MM.1S (cell line): ENCODE results near the gene POPDC3.

Experiments
- DNase-seq: peaks from one replicate; pipeline ENCODE4 v3.0.0-alpha.2; 2015
- H2AFZ ChIP-seq: fragments of 300-600 bp; sonication (generic); 2 replicates; pipeline ENCODE4 v1.6.0; 2016; ENCODE audit warnings: antibody characterized with exemption, low read length
- H3F3A ChIP-seq: fragments of 300-600 bp; sonication (generic); 2 replicates; pipeline ENCODE4 v1.6.1; 2016; ENCODE audit warnings: mild to moderate bottlenecking, antibody characterized with exemption, low read length, moderate library complexity, mixed read lengths; ENCODE audit not compliant: insufficient read depth
- H3K27ac ChIP-seq: fragments of 300-600 bp; sonication (generic); 2 replicates; pipeline ENCODE4 v1.5.1; 2016; ENCODE audit warnings: mild to moderate bottlenecking, low read length
- H3K27me3 ChIP-seq: fragments of 300-600 bp; sonication (generic); replicated peaks from 2 replicates; pipeline ENCODE4 v1.6.0; 2016; ENCODE audit warnings: low read length; ENCODE audit not compliant: insufficient read depth
- H3K36me3 ChIP-seq: fragments of 300-600 bp; sonication (generic); replicated peaks from 2 replicates; pipeline ENCODE4 v1.6.1; 2016; ENCODE audit warnings: mild to moderate bottlenecking, low read length, mixed read lengths; ENCODE audit not compliant: insufficient read depth
- H3K4me1 ChIP-seq: fragments of 300-600 bp; sonication (generic); 2 replicates; pipeline ENCODE4 v1.6.1; 2016; ENCODE audit warnings: low read length, mixed read lengths
- H3K4me2 ChIP-seq: fragments of 300-600 bp; sonication (generic); 2 replicates; pipeline ENCODE4 v1.6.0; 2016; ENCODE audit warnings: low read depth, low read length
- H3K4me3 ChIP-seq: fragments of 300-600 bp; sonication (generic); 2 replicates; pipeline ENCODE4 v1.5.1; 2016; ENCODE audit warnings: low read length, mixed read lengths
- H3K79me2 ChIP-seq: fragments of 300-600 bp; sonication (generic); 2 replicates; pipeline ENCODE4 v1.6.1; 2016; ENCODE audit warnings: mixed run types, low read length, mixed read lengths
- H3K9ac ChIP-seq: fragments of 300-600 bp; sonication (generic); 2 replicates; pipeline ENCODE4 v1.6.1; 2016; ENCODE audit warnings: low read length, mixed read lengths
- H3K9me2 ChIP-seq: fragments of 300-600 bp; sonication (generic); replicated peaks from 2 replicates; pipeline ENCODE4 v1.6.1; 2016; ENCODE audit warnings: mild to moderate bottlenecking, low read length, mixed read lengths; ENCODE audit not compliant: insufficient read depth
- H3K9me3 ChIP-seq: fragments of 300-600 bp; sonication (generic); replicated peaks from 2 replicates; pipeline ENCODE4 v1.6.1; 2016; ENCODE audit warnings: mild to moderate bottlenecking, low read length, mixed read lengths; ENCODE audit not compliant: insufficient read depth
- H4K20me1 ChIP-seq: fragments of 300-600 bp; sonication (generic); 2 replicates; pipeline ENCODE4 v1.6.1; 2016; ENCODE audit warnings: mild to moderate bottlenecking, low read length, moderate library complexity, mixed read lengths; ENCODE audit not compliant: insufficient read depth
- EZH2 ChIP-seq: fragments of 300-600 bp; sonication (generic); optimal IDR thresholded peaks from 2 replicates; pipeline ENCODE3; 2017; ENCODE audit warnings: low read depth, mild to moderate bottlenecking, antibody characterized with exemption, low read length, mixed read lengths
- EZH2phosphoT487 ChIP-seq: fragments of 300-600 bp; sonication (generic); IDR thresholded peaks from 2 replicates; pipeline ENCODE4 v1.6.1; 2018; ENCODE audit warnings: antibody characterized with exemption, low read length
- TF ChIP-seq, protein P1 (sequence below): fragments of 300-600 bp; sonication (generic); IDR thresholded peaks from 2 replicates; pipeline ENCODE4 v1.5.1; 2016; ENCODE audit warnings: antibody characterized with exemption, low read length, mixed read lengths

Gene POPDC3

DNA sequence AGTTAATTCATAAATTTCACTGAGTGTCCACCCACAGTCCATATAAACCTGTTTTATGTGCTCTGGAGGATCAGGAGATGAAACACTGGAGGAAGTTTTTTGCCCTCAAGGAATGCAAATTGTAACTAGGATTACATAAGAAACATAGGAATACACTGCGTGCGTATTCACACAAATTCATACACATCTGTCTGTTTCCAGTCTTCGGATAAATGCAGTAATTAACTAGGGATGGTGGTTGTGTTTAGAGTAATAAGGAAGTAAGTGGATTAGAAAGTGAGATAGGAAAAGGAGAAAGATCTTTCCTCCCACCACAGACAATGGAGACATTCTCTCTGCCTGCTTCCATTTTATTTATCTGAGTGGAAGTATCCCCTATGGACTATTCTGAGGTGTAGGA is 35.7 kb upstream of the POPDC3 start:
- H3K27ac ChIP-seq: no peak overlapping the region
- no peaks in the 10 kb centered on the region for H3K36me3 ChIP-seq
- no peaks in the 10 kb centered on the region for H3K9me2 ChIP-seq
- H3K27me3 ChIP-seq: no peaks in the 10 kb centered on the region
- H3K4me1 ChIP-seq: no peaks in the 10 kb centered on the region
- no peaks in the 10 kb centered on the region for H3K79me2 ChIP-seq
- no peak overlapping the region for H3K4me3 ChIP-seq
- TF ChIP-seq EZH2: no peak
- TF ChIP-seq, protein P1, sequence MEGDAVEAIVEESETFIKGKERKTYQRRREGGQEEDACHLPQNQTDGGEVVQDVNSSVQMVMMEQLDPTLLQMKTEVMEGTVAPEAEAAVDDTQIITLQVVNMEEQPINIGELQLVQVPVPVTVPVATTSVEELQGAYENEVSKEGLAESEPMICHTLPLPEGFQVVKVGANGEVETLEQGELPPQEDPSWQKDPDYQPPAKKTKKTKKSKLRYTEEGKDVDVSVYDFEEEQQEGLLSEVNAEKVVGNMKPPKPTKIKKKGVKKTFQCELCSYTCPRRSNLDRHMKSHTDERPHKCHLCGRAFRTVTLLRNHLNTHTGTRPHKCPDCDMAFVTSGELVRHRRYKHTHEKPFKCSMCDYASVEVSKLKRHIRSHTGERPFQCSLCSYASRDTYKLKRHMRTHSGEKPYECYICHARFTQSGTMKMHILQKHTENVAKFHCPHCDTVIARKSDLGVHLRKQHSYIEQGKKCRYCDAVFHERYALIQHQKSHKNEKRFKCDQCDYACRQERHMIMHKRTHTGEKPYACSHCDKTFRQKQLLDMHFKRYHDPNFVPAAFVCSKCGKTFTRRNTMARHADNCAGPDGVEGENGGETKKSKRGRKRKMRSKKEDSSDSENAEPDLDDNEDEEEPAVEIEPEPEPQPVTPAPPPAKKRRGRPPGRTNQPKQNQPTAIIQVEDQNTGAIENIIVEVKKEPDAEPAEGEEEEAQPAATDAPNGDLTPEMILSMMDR: no peak
- no peak for TF ChIP-seq EZH2phosphoT487
- DNase-seq: no peak
- no peak overlapping the region for H2AFZ ChIP-seq
- no peaks in the 10 kb centered on the region for H4K20me1 ChIP-seq
- H3K9me3 ChIP-seq: no peaks in the 10 kb centered on the region
- H3K4me2 ChIP-seq: no peak overlapping the region
- H3K9ac ChIP-seq: no peak overlapping the region
- H3F3A ChIP-seq: no peaks in the 10 kb centered on the region

DNA sequence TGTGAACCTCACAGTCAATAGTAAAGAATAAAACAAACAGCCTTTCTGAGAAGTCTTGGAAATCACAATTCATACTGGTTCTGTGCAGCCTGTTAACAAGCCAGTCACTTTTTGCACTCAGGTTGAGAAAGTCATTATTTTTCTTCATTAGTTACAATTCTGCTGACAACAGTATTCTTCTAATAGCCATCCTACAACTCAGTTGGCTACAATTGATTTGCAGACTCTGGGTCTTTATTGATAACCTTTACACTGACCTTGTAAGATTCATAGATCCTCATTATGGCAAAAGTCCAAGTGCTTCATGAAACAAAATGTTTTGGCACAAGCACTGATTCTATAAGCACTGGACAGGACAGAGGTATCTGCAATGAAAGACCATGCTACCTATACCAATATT is 34.9 kb upstream of the POPDC3 start:
- Histone ChIP-seq H4K20me1 (no peaks in the 10 kb centered on the region), H3K4me3 (no peak overlapping the region), H3K4me2 (no peak overlapping the region), H3F3A (no peaks in the 10 kb centered on the region), H3K79me2 (no peaks in the 10 kb centered on the region), H3K4me1 (no peaks in the 10 kb centered on the region), H3K9me3 (no peaks in the 10 kb centered on the region), H3K36me3 (no peaks in the 10 kb centered on the region), H3K9me2 (no peaks in the 10 kb centered on the region), H3K27ac (no peak overlapping the region), H3K9ac (no peak overlapping the region), H3K27me3 (no peaks in the 10 kb centered on the region), H2AFZ (no peak overlapping the region)
- DNase-seq: no peak
- TF ChIP-seq, protein P1: no peak
- TF ChIP-seq EZH2phosphoT487: no peak
- no peak for TF ChIP-seq EZH2

DNA sequence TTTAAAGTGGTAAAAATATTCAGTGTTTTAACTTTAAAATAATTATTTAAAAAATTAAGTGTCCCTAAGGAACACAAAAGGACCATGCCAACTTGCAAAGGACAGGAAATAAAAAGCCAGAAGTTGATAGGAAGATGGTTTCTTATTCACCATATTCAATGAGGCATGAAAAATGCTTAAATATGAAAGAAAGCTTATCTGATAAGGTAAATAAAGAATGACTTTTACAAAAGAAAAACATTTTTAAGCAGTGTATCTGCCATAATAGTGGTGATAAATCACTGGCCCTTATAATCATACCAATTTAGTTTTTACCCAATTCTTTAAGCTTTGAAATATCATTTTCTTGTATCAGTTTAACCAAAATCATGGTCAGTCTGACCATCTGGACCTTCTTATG is 33.5 kb upstream of the POPDC3 start:
- DNase-seq: no peak
- Histone ChIP-seq H4K20me1 (no peaks in the 10 kb centered on the region), H3F3A (no peaks in the 10 kb centered on the region), H3K79me2 (no peaks in the 10 kb centered on the region), H2AFZ (no peak overlapping the region), H3K9me3 (no peaks in the 10 kb centered on the region), H3K36me3 (no peaks in the 10 kb centered on the region), H3K27me3 (no peaks in the 10 kb centered on the region), H3K9ac (no peak overlapping the region), H3K4me1 (no peaks in the 10 kb centered on the region), H3K9me2 (no peaks in the 10 kb centered on the region), H3K4me2 (no peak overlapping the region), H3K27ac (no peak overlapping the region), H3K4me3 (no peak overlapping the region)
- TF ChIP-seq EZH2: no peak
- TF ChIP-seq, protein P1: no peak
- no peak for TF ChIP-seq EZH2phosphoT487
